Esophagus squamous epithelium (tissue), 5 donors: ENCODE data around the gene ABCC1. TPM values are rescaled to one million over a fixed set of nuclear protein-coding genes. Genes with fewer than 3 reads are reported as not detected.
A peak's percentile ranks its signal among the peaks of the same experiment; 100 is the strongest.

Experiments used
- DNase-seq: peaks from one replicate; lab custom pipeline; 2025; lab: John Stamatoyannopoulos, UW
- H3K27ac ChIP-seq, 4 donors: fragments of 200-600 bp; sonication (generic); one replicate each; pipeline ENCODE4 v1.5.1; 2016 to 2019; ENCODE audit warnings: mild to moderate bottlenecking in 1 of 4
- H3K27me3 ChIP-seq, 4 donors: fragments of 200-600 bp; sonication (generic); 1 replicate in 3 of 4; 2 replicates in 1 of 4; pipeline versions ENCODE4 v1.5.1 to v1.6.0; 2017 to 2021; ENCODE audit warnings: antibody characterized with exemption in 1 of 4
- H3K36me3 ChIP-seq, 3 donors: fragments of 200-600 bp; sonication (generic); one replicate each; pipeline ENCODE4 v1.5.1; 2016 to 2019
- H3K4me1 ChIP-seq, 3 donors: fragments of 200-600 bp; sonication (generic); one replicate each; pipeline ENCODE4 v1.5.1; 2017 to 2019
- H3K4me3 ChIP-seq, 4 donors: fragments of 200-600 bp; sonication (generic); 1 replicate in 3 of 4; 2 replicates in 1 of 4; pipeline ENCODE4 v1.5.1; 2016 to 2019; ENCODE audit warnings: mild to moderate bottlenecking in 2 of 4, moderate library complexity in 1 of 4
- H3K9me3 ChIP-seq, 3 donors: fragments of 200-600 bp; sonication (generic); one replicate each; pipeline ENCODE4 v1.5.1; 2016 to 2019
- POLR2A ChIP-seq, 4 donors: fragments of 450-650 bp; IDR thresholded peaks; one replicate each; pipeline ENCODE4 v1.6.1; 2017; ENCODE audit warnings: antibody characterized with exemption in 4 of 4, mild to moderate bottlenecking in 4 of 4, moderate library complexity in 3 of 4
- WGBS, 2 donors: methylation state at CpG; one replicate each; pipeline ENCODE4 v1.1.5; 2018; 5-methylcytosine and 5-hydroxymethylcytosine counted together
- intact Hi-C: fragments of 100-400 bp; cut with DNase I; formaldehyde crosslinking; loops from one replicate; pipeline ENCODE4 v1.15.0; 2022
- total RNA-seq, 4 donors: library from RNA; depleted of rRNA; stranded (reverse); fragments of >200 nt; gene quantifications; one replicate each; pipeline ENCODE4 v1.1.0, GENCODE V29; 2016
- TF ChIP-seq, protein P1 (sequence below), 6 experiments: fragments of 450-650 bp in 4 of 6; fragments of 200-600 bp in 2 of 6; sonication (generic) in 2 of 6; IDR thresholded peaks; one replicate each; pipeline ENCODE4 v1.5.1; 2016 to 2019; ENCODE audit warnings: antibody characterized with exemption in 6 of 6, mild to moderate bottlenecking in 4 of 6, moderate library complexity in 4 of 6
- donor health status: DM: yes; HTN: yes; CAD: no.

Gene ABCC1
- total RNA-seq, 4 donors from 2014 or later = 22.9 to 56.7 (median 46.9) TPM

DNA sequence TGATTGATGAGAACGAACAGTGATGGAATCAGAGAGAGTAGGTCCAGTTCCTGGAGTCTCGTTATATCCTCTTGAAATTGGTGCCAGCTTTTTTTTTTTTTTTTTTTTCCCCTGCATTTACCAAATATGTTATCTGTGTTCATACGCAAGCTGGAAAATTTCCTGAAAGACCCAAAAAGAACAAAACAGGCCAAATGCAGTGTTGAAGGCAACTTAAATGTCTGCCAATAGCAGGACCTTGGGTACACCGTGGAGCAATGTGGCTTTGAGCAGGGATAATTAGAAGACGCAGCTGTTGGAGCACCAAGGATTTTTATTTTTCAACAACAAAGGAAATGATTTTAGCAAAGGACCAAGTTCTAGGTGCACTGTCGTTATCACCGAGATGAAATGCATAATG lies 168.9 kb downstream of the ABCC1 start:
- H3K27me3 ChIP-seq = no peaks in the 10 kb centered on the region
- WGBS, 2 donors = 85 to 96% methylated on average over 7 of the region's 7 CpGs
- H3K4me1 ChIP-seq = peaks cover 0 to 12% (median 0%) of the 10 kb centered on the region in 3 donors
- H3K36me3 ChIP-seq = peaks cover 25 to 100% (median 31%) of the 10 kb centered on the region in 3 donors
- no peak for DNase-seq
- H3K27ac ChIP-seq = no peak overlapping the region
- TF ChIP-seq POLR2A (IDR thresholded peaks at IDR 0.05) = no peak
- peaks cover 0 to 14% (median 0%) of the 10 kb centered on the region in 3 donors for H3K9me3 ChIP-seq
- no peak overlapping the region for H3K4me3 ChIP-seq
- intact Hi-C loops = no loop called here

DNA sequence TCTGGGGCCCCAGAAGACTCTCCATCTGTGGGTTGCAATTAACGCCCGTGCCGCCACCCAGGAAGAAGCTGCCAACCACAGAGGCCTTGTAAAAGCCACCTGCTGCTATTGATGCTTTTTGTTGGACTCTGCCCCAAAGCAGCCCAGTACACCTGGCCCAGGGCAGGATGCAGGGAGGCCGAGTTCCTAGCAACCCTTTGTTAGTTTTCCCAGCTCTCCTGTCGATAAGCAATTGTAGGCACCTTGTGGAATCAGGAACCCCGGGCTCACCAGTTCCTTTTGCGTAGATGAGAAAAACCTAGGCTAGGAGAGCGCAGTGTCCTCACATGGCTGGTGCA lies 170.6 kb downstream of the ABCC1 start:
- H3K27ac ChIP-seq = peak overlapping the region; percentile 15 to 61 (median 22)
- WGBS, 2 donors = 65 to 88% methylated on average over 6 to 8 of the region's 8 CpGs
- no peak for TF ChIP-seq POLR2A (IDR thresholded peaks at IDR 0.05)
- TF ChIP-seq, protein P1, sequence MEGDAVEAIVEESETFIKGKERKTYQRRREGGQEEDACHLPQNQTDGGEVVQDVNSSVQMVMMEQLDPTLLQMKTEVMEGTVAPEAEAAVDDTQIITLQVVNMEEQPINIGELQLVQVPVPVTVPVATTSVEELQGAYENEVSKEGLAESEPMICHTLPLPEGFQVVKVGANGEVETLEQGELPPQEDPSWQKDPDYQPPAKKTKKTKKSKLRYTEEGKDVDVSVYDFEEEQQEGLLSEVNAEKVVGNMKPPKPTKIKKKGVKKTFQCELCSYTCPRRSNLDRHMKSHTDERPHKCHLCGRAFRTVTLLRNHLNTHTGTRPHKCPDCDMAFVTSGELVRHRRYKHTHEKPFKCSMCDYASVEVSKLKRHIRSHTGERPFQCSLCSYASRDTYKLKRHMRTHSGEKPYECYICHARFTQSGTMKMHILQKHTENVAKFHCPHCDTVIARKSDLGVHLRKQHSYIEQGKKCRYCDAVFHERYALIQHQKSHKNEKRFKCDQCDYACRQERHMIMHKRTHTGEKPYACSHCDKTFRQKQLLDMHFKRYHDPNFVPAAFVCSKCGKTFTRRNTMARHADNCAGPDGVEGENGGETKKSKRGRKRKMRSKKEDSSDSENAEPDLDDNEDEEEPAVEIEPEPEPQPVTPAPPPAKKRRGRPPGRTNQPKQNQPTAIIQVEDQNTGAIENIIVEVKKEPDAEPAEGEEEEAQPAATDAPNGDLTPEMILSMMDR (IDR thresholded peaks at IDR 0.05) = no peak
- intact Hi-C loops = no loop called here
- peaks cover 0 to 12% (median 0%) of the 10 kb centered on the region in 3 donors for H3K4me1 ChIP-seq
- H3K36me3 ChIP-seq = peaks cover 29 to 100% (median 31%) of the 10 kb centered on the region in 3 donors
- no peak for DNase-seq
- no peak overlapping the region for H3K4me3 ChIP-seq
- H3K9me3 ChIP-seq = peaks cover 0 to 21% (median 5%) of the 10 kb centered on the region in 3 donors
- no peaks in the 10 kb centered on the region for H3K27me3 ChIP-seq

DNA sequence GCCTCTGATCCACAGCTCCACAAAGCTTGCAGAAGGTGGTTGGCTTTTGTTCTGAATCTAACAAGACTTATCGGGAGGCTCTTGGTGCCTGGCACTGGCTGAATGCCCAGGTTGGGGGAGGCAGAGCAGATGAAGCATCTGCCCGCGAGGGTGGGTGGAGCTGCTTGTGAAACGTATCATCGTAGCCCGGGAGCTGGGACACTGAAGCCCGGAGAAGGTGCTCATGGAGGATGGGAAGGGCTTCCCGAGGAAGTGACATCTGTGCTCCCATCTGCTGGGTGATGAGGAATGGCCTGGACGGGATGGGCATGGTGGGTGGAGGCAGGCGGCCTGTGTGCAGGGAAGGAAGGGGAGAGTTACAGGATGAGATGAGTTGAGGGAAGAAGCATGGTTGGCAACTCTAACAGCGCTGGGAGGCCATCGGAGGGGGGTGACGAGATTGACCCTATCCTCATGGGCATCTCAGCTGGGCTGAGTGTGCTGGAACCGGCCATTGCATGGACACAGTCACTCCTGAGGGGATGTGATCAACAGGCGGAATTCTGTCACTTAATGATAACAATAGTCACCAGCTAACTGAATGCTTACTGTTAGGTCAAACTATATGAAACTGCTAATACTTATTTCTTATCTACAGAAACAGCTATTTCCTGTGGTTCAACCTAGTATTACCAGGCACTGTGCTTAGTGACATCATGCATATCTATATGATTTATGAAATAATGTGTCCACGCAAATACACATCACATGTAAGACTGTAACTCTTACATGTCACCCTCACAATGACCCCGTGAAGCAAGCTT lies 171.2 kb downstream of the ABCC1 start:
- WGBS, 2 donors = 48 to 67% methylated on average over 17 of the region's 17 CpGs
- H3K4me3 ChIP-seq = no peak overlapping the region
- H3K27me3 ChIP-seq = no peaks in the 10 kb centered on the region
- H3K9me3 ChIP-seq = peaks cover 0 to 23% (median 7%) of the 10 kb centered on the region in 3 donors
- H3K4me1 ChIP-seq = peaks cover 0 to 12% (median 0%) of the 10 kb centered on the region in 3 donors
- DNase-seq = no peak
- peak overlapping the region in 2 of 4 donors; percentile 22 to 61 for H3K27ac ChIP-seq
- TF ChIP-seq, protein P1 (IDR thresholded peaks at IDR 0.05) = no peak
- TF ChIP-seq POLR2A (IDR thresholded peaks at IDR 0.05) = no peak
- peaks cover 29 to 100% (median 35%) of the 10 kb centered on the region in 3 donors for H3K36me3 ChIP-seq
- intact Hi-C loops = no loop called here

DNA sequence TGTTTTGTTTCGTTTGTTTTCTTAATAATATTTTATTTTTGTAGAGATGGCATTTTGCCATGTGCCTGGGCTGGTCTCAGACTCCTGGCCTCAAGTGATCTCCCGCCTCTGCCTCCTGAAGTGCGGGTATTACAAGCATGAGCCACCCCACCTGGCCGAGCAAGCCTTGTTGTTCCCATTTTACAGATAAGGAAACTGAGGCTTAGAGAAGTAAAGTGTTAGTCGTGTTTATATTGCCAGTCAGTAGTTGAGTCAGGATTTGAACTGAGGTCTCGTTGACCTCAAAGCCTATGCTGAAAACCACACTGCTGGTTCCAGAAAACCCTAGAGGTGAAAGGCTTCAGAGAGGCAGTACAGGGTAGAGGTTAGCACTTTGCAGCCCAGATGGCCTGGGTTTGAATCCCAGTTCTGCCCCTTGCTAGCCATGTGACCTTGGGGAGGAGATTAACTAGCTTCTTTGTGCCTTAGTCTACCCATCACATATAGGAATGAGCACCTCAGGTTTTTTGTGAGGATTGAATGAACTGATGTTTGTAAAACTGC lies 171.8 kb downstream of the ABCC1 start:
- DNase-seq = no peak
- Histone ChIP-seq H3K4me3 (no peak overlapping the region), H3K9me3 (peaks cover 0 to 23% (median 7%) of the 10 kb centered on the region in 3 donors), H3K36me3 (peaks cover 29 to 100% (median 35%) of the 10 kb centered on the region in 3 donors), H3K4me1 (peaks cover 0 to 12% (median 0%) of the 10 kb centered on the region in 3 donors), H3K27ac (peak overlapping the region in 1 of 4 donors; percentile 30), H3K27me3 (no peaks in the 10 kb centered on the region)
- intact Hi-C loops = no loop called here
- no peak for TF ChIP-seq POLR2A (IDR thresholded peaks at IDR 0.05)
- TF ChIP-seq, protein P1 (IDR thresholded peaks at IDR 0.05) = no peak
- WGBS, 2 donors = 73 to 81% methylated on average over 5 to 6 of the region's 6 CpGs

DNA sequence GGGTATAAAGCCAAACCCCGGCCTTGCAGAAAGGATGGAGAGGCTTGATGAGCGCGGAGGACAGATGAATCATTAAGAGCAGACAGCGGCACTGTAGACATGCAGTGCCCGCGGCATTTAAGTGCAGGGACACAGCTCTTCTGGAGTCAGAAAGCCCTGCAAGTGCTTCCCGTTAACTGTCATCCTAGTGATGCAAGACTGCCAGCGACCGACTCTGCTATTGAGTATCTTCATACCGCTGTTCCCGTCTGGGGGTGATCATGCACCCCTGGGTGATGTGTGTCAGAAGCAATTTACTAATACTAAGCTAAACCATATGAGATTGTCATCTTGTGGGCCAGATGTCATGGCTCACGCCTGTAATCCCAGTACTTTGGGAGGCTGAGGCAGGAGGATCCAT lies 172.8 kb downstream of the ABCC1 start:
- no peak for DNase-seq
- TF ChIP-seq, protein P1 (IDR thresholded peaks at IDR 0.05) = no peak
- TF ChIP-seq POLR2A (IDR thresholded peaks at IDR 0.05) = no peak
- WGBS, 2 donors = 95 to 99% methylated on average over 8 to 12 of the region's 12 CpGs
- intact Hi-C loops = no loop called here
- no peak overlapping the region for H3K4me3 ChIP-seq
- H3K9me3 ChIP-seq = peaks cover 0 to 23% (median 7%) of the 10 kb centered on the region in 3 donors
- peaks cover 0 to 13% (median 0%) of the 10 kb centered on the region in 3 donors for H3K4me1 ChIP-seq
- H3K36me3 ChIP-seq = peaks cover 25 to 100% (median 31%) of the 10 kb centered on the region in 3 donors
- H3K27me3 ChIP-seq = no peaks in the 10 kb centered on the region
- H3K27ac ChIP-seq = no peak overlapping the region
